Activated naive CD8-positive, alpha-beta T cell treated with anti-CD3 and anti-CD28 coated beads, Interleukin-2, amount 10 ng/mL, durations not matched to agents 7 days and 5 days (primary cell): ENCODE data around the gene GARIN3. TPM values are rescaled to one million over a fixed set of nuclear protein-coding genes. Genes with fewer than 3 reads are reported as not detected.
A peak's percentile ranks its signal among the peaks of the same experiment; 100 is the strongest.

Experiments used
- ATAC-seq: fragments of 150-1000 bp; cut with Tn5 transposase; one replicate; pipeline ENCODE4 v1.10.0; 2021; ENCODE audit warnings: low read depth, moderate library complexity
- POLR2A ChIA-PET: fragments of 350-600 bp; sonication (Branson Sonifier 250); formaldehyde crosslinking; loops from one replicate; lab custom pipeline; 2021; ENCODE audit warnings: antibody characterized with exemption; lab: Charles Lee
- DNase-seq: peaks from one replicate; pipeline ENCODE4 v3.0.0; 2021
- H3K27ac Mint-ChIP-seq: one replicate; pipeline ENCODE4 v1.8.0; 2022; ENCODE audit warnings: mild to moderate bottlenecking, mixed read lengths
- H3K27me3 Mint-ChIP-seq: one replicate; pipeline ENCODE4 v1.8.0; 2022; ENCODE audit warnings: mild to moderate bottlenecking, moderate library complexity, mixed read lengths
- H3K36me3 Mint-ChIP-seq: one replicate; pipeline ENCODE4 v1.8.0; 2021; ENCODE audit warnings: mild to moderate bottlenecking, mixed read lengths
- H3K4me1 Mint-ChIP-seq: one replicate; pipeline ENCODE4 v1.8.0; 2021; ENCODE audit warnings: mixed read lengths
- H3K4me3 Mint-ChIP-seq: one replicate; pipeline ENCODE4 v1.8.0; 2022; ENCODE audit warnings: mild to moderate bottlenecking, moderate library complexity, mixed read lengths
- H3K9me3 Mint-ChIP-seq: one replicate; pipeline ENCODE4 v1.8.0; 2021; ENCODE audit warnings: mixed read lengths
- total RNA-seq, 2 experiments: library from RNA; stranded (reverse); gene quantifications; one replicate each; pipeline ENCODE4 v1.2.3, GENCODE V29; 2021

The GARIN3 gene
- total RNA-seq, 2 experiments from 2014 or later: not detected

DNA sequence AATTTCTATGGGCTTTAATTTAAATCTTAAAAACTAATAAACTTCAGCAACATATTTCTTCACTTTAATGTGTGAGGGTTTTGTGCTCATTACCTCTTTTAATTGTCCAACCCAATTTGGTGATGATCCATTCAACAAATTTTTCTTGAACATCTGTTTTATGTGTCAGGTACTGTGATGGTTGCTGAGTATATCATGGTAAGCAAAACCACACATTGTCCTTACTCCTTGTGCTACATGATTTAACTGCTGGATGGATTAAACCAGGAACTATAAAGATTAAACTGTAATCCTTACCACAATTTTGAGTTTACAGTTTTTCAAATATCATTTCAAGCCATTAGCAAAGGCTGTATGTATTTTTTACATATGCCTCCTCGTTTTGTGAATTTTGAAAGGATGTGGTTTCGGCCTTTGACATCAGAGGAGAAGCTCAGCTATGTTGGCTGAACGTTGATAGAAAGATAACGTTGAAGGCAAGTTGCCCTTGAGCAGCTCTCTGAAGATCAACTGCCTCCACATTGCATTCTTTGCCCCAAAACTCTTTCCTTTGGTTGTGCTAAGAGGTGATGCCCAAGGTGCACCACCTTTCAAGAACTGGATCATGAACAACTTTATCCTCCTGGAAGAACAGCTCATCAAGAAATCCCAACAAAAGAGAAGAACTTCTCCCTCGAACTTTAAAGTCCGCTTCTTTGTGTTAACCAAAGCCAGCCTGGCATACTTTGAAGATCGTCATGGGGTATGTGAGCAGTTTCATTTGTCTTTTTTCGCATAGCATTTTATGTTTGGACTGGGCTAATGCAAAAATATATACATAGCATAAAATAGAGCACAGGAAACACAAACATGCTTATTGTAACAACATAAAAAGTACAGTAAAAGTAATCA is 14.6 kb upstream of the GARIN3 start, which contains the start of gene ITK:
Gene ITK (plus strand): TSS at position 467 of the 891 bp plus-strand sequence. CDS start 138 bp downstream, at position 605.
- Mint-ChIP-seq H3K9me3 (no peaks in the 10 kb centered on the region), H3K27ac (peak within 1 kb of the TSS; percentile 99), H3K4me1 (peaks cover 41% of the 10 kb centered on the region), H3K36me3 (peaks cover 37% of the 10 kb centered on the region), H3K4me3 (peak within 1 kb of the TSS; percentile 96), H3K27me3 (no peaks in the 10 kb centered on the region)
- ATAC-seq (peak; percentile 74), DNase-seq (no peak)
- POLR2A ChIA-PET: interaction anchor here (0.8 to 15.5 kb wide), 18 partner anchors 9 to 123 kb away, joined by 3 to 194 read pairs (median 8); partner anchors contain the start of genes GARIN3 and MED7

DNA sequence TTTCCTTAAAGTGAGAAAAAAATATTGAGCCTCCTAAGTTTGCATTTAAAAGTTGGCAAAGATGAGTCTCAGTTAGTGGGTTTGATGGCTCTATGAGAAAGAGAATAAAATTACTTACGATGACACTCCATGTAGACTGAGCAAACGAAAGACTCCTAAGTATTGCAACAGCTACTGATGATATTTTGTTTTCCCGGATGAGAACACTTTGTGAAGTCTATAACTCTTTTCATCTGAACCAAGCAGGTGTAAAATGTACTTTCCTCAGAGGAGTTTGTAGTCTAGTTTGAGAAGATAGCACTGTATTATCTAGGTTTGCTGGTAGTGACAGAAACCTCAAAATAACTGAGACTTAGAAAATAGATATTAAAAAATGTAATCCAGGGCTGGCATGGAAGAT is 12.9 kb upstream of the GARIN3 start:
- no peak for ATAC-seq
- peak overlapping the region; percentile 91 for H3K27ac Mint-ChIP-seq
- DNase-seq: no peak
- H3K9me3 Mint-ChIP-seq: no peaks in the 10 kb centered on the region
- peaks cover 48% of the 10 kb centered on the region for H3K4me1 Mint-ChIP-seq
- no peaks in the 10 kb centered on the region for H3K27me3 Mint-ChIP-seq
- POLR2A ChIA-PET: interaction anchor here (0.5 to 15.5 kb wide), 8 partner anchors 13 to 258 kb away, joined by 3 to 194 read pairs (median 20); partner anchors contain the start of gene MED7
- peak overlapping the region; percentile 78 for H3K4me3 Mint-ChIP-seq
- H3K36me3 Mint-ChIP-seq: peaks cover 26% of the 10 kb centered on the region

DNA sequence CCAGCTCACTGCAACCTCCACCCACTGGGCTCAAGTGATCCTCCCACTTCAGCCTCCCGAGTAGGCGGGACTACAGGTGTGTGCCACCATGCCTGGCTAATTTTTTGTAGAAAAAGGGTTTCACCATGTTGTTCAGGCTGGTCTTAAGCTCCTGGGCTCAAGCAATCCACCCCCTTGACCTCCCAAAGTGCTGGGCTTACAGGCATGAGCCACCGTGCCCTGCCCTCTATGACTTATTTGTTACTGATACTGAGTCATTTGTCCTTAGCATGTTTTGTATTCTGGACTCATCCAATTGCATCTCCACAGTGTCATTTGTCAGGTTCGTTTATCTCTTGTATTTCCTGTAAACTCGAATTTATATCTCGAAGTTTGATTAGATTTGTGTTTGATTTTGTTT is 11.9 kb upstream of the GARIN3 start:
- DNase-seq: no peak
- H3K36me3 Mint-ChIP-seq: peaks cover 17% of the 10 kb centered on the region

DNA sequence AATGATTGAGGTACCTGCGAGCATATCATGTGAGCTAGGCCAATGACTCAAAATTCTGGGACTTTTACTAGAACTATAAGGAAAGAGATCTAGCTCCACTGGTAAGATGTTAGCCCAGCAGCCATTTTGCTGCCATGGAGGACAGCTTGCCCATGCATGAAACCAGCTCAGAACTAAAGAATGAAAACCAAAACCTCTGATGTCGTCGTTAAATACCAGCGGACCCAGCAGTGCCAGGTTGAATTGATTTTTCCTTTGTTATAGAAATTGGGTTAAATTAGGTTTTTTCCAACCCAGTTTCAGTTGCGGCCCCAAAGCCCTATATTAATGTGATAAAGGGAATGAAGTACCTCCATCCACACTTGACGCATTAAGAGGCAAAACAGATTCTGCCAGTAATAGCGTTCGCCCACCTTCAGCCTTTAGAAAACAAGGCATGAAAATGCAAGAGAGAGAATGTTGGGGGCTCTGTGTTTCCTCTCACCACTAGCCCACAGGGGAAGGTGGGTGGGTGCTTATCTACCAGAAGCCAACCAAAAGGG is 9.1 kb upstream of the GARIN3 start:
- no peaks in the 10 kb centered on the region for H3K27me3 Mint-ChIP-seq

More for the DNA sequence above, 11.9 kb upstream of the GARIN3 start:
- Mint-ChIP-seq H3K4me1 (peaks cover 49% of the 10 kb centered on the region), H3K4me3 (peak overlapping the region; percentile 78), H3K9me3 (no peaks in the 10 kb centered on the region), H3K27ac (peak overlapping the region; percentile 91), H3K27me3 (no peaks in the 10 kb centered on the region)
- POLR2A ChIA-PET: interaction anchor here (1.1 to 8.4 kb wide), 3 partner anchors 9 to 75 kb away, joined by 3 to 116 read pairs (median 3); no protein-coding TSS in a partner anchor
- peak; percentile 9 for ATAC-seq

DNA sequence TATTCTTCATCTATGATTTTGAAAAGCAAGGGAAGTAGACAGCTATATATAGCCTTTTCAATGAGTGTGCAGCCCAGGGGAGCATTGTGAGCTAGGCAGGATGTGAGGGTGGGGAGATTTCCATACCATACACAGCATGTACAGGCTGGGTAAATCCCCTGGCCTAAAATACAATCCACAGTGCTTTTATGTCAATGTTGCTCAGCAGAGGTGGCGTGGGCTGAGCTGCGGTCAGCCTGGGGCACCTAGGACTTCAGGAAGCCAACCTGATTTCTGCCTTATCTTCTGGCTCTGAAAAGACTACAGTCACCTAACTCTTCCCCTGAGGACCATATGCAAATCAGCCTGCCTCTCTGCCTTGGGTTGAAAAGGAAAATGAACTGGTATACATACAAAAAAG is 6.3 kb upstream of the GARIN3 start:
- peak overlapping the region; percentile 73 for H3K4me3 Mint-ChIP-seq
- H3K4me1 Mint-ChIP-seq: peaks cover 54% of the 10 kb centered on the region
- ATAC-seq: peak; percentile 99
- no peaks in the 10 kb centered on the region for H3K27me3 Mint-ChIP-seq
- H3K9me3 Mint-ChIP-seq: peaks cover 8% of the 10 kb centered on the region
- H3K27ac Mint-ChIP-seq: peak overlapping the region; percentile 88
- peak; percentile 76 for DNase-seq
- peaks cover 15% of the 10 kb centered on the region for H3K36me3 Mint-ChIP-seq
- POLR2A ChIA-PET: interaction anchor here (0.8 to 4.0 kb wide), 11 partner anchors 10 to 99 kb away, joined by 3 to 32 read pairs (median 5); partner anchors contain the start of genes ITK and MED7

More for the DNA sequence above, 9.1 kb upstream of the GARIN3 start:
- peak overlapping the region; percentile 52 for H3K4me3 Mint-ChIP-seq
- H3K9me3 Mint-ChIP-seq: peaks cover 5% of the 10 kb centered on the region
- POLR2A ChIA-PET: interaction anchor here (0.7 to 1.4 kb wide), 8 partner anchors 8 to 93 kb away, joined by 3 to 5 read pairs (median 4); partner anchors contain the start of gene MED7
- ATAC-seq: no peak
- peaks cover 7% of the 10 kb centered on the region for H3K36me3 Mint-ChIP-seq
- peak overlapping the region; percentile 89 for H3K27ac Mint-ChIP-seq
- peaks cover 66% of the 10 kb centered on the region for H3K4me1 Mint-ChIP-seq
- no peak for DNase-seq

DNA sequence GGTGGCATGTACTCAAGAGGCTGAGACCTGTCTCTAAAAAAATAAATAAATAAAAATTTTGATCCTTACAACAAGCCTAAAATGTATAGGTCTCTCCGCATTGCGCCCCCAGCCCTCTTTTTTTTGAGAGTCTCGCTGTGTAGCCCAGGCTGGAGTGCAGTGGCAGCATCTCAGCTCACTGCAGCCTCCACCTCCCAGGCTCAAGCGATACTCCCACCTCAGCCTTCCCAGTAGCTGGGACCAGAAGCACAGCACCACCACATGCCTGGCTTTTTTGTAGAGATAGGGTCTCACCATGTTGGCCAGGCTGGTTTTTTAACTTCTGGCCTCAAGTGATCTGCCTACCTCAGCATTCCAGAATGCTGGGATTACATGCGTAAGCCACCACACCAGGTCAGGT is 2.2 kb upstream of the GARIN3 start:
- ATAC-seq (no peak), DNase-seq (no peak)
- H3K27ac Mint-ChIP-seq: peak overlapping the region; percentile 36
- H3K27me3 Mint-ChIP-seq: no peaks in the 10 kb centered on the region
- POLR2A ChIA-PET: interaction anchor here (1.8 to 3.5 kb wide), 3 partner anchors 12 to 14 kb away, joined by 8 to 21 read pairs (median 16); partner anchors contain the start of gene ITK
- peaks cover 51% of the 10 kb centered on the region for H3K4me1 Mint-ChIP-seq
- peaks cover 8% of the 10 kb centered on the region for H3K9me3 Mint-ChIP-seq
- H3K4me3 Mint-ChIP-seq: no peak overlapping the region
- peaks cover 15% of the 10 kb centered on the region for H3K36me3 Mint-ChIP-seq

DNA sequence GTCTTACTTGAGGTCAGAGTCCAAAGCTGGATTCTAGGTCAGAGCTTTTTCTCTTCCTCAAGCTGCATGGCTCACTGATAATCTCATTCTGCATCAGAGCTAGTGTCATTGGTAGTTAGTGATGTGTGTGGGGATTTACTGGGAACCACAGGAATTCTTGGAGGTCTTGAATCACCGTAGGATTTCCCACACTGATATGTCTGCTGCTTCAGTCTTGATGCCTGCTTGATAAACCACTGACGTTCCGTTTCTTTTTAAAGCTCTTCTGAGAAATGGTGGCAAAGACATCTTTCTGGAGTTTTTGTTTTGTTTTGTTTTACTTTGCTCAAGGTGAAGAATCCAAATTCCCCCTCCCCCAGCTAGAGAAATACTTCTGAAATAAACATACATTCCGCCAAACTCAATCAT is 1.2 kb upstream of the GARIN3 start:
- peak overlapping the region; percentile 75 for H3K4me3 Mint-ChIP-seq
- H3K9me3 Mint-ChIP-seq: peaks cover 8% of the 10 kb centered on the region
- DNase-seq (no peak), ATAC-seq (peak; percentile 32)
- no peaks in the 10 kb centered on the region for H3K27me3 Mint-ChIP-seq
- H3K27ac Mint-ChIP-seq: peak overlapping the region; percentile 86
- POLR2A ChIA-PET: interaction anchor here (0.8 to 3.5 kb wide), 9 partner anchors 9 to 105 kb away, joined by 4 to 21 read pairs (median 6); partner anchors contain the start of genes ITK and MED7
- H3K36me3 Mint-ChIP-seq: peaks cover 15% of the 10 kb centered on the region
- peaks cover 47% of the 10 kb centered on the region for H3K4me1 Mint-ChIP-seq

DNA sequence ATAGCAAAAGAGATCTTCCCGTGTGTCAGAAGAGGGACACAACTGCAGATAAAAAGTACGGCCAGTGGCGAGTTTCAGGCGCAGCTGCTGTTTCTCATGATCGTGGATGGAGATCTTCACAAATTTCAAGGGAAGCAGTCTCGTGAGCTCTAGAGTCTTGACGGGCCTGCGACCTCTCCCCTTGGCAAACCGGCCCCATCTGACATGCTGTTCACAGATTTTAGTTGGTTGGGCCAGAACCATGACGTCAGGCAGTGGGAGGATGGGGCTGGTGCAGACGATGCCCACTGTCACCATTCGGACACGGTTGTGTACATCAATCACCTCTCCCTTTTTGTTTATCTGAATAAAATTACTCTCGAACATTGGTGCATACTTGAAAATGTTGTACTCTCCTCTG is 396 bp downstream of the GARIN3 start:
- H3K9me3 Mint-ChIP-seq: peaks cover 6% of the 10 kb centered on the region
- H3K4me1 Mint-ChIP-seq: peaks cover 39% of the 10 kb centered on the region
- H3K27ac Mint-ChIP-seq: no peak overlapping the region
- DNase-seq (no peak), ATAC-seq (no peak)
- POLR2A ChIA-PET: interaction anchor here (2.7 to 3.5 kb wide), 2 partner anchors 9 to 15 kb away, joined by 16 to 21 read pairs; partner anchors contain the start of gene ITK
- no peak overlapping the region for H3K4me3 Mint-ChIP-seq
- peaks cover 11% of the 10 kb centered on the region for H3K36me3 Mint-ChIP-seq
- no peaks in the 10 kb centered on the region for H3K27me3 Mint-ChIP-seq

DNA sequence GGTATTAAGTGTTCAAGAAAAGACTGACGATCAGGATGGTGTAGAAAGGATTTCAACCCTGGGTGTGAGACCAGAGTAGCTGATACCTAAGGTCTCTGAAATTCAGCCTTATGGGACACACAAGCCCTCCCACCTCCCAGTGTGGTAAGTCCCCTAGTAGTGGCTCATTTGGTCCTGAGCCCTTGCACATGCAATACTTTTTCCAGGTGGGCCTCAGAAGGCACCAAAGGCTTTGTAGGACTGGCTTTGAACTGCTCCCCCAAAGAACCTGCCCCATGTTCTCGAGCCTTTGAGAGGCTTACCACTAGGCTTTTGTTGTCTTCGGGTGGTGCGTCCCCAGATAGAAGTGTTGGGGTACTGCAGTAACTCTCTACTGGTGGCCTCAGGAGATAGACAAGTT is 803 bp downstream of the GARIN3 start:
- POLR2A ChIA-PET: interaction anchor here (3.5 kb wide), 1 partner anchor 16 kb away, joined by 16 read pairs; the partner anchor contains the start of gene ITK
- Mint-ChIP-seq H3K9me3 (peaks cover 4% of the 10 kb centered on the region), H3K27ac (no peak overlapping the region), H3K4me1 (peaks cover 40% of the 10 kb centered on the region), H3K27me3 (no peaks in the 10 kb centered on the region), H3K4me3 (no peak overlapping the region), H3K36me3 (peaks cover 9% of the 10 kb centered on the region)
- ATAC-seq: no peak
- DNase-seq: no peak

DNA sequence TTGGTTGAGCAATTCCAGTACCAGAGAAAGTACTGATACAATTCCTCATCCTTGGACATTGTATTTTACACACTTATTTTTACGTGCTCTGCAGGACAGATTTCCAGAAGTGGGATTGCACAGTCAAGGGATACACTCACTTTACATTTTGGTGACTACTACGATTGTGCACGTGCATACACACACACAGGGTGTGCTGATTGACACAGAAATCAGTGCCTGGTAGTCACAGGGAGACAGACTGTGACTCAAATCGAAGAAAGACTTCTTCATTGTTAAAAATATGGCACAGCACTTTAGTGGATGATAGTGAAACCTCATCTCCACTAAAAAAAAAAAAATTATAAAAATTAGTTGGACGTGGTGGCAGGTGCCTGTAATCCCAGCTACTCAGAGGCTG is 1.5 kb downstream of the GARIN3 start:
- peaks cover 3% of the 10 kb centered on the region for H3K36me3 Mint-ChIP-seq
- ATAC-seq: no peak
- peaks cover under 1% of the 10 kb centered on the region for H3K9me3 Mint-ChIP-seq
- no peaks in the 10 kb centered on the region for H3K27me3 Mint-ChIP-seq
- DNase-seq: no peak
- H3K27ac Mint-ChIP-seq: no peak overlapping the region
- peaks cover 45% of the 10 kb centered on the region for H3K4me1 Mint-ChIP-seq
- POLR2A ChIA-PET: no interaction called here
- no peak overlapping the region for H3K4me3 Mint-ChIP-seq

DNA sequence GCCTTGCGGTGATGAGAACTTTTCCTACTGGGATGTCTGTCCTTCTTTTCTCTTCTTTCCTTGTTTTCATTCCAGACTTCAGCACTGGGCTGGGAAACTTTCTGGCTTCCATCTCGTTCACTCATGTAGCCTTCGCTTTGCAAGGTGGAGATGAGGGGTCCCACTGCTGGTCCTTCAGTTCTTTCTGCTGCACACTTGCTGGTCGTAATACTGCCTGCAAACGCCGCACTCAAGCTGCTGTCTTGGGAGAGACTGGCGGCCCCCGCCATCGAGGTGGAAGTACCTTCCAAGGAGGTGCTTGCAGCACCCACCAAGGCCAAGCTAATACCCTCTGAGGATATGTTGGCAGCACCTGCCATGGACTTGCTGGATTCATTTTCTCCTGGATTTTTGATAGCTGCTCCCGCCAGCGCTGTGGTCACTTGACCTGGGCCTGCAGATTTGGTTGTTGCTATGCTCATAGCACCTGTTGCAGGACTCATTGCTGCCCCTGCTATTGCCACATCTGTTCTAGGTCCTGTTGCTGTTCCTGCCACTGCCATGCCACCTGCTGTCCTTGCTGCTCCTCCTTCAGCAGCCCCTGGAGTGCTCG is 3.0 kb downstream of the GARIN3 start:
- POLR2A ChIA-PET: interaction anchor here (0.6 to 0.9 kb wide), 2 partner anchors 11 to 54 kb away, joined by 3 to 4 read pairs; partner anchors contain the start of gene HAVCR2
- no peak overlapping the region for H3K4me3 Mint-ChIP-seq
- no peaks in the 10 kb centered on the region for H3K27me3 Mint-ChIP-seq
- H3K9me3 Mint-ChIP-seq: no peaks in the 10 kb centered on the region
- no peak overlapping the region for H3K27ac Mint-ChIP-seq
- ATAC-seq: no peak
- peaks cover 1% of the 10 kb centered on the region for H3K36me3 Mint-ChIP-seq
- no peak for DNase-seq
- peaks cover 46% of the 10 kb centered on the region for H3K4me1 Mint-ChIP-seq

DNA sequence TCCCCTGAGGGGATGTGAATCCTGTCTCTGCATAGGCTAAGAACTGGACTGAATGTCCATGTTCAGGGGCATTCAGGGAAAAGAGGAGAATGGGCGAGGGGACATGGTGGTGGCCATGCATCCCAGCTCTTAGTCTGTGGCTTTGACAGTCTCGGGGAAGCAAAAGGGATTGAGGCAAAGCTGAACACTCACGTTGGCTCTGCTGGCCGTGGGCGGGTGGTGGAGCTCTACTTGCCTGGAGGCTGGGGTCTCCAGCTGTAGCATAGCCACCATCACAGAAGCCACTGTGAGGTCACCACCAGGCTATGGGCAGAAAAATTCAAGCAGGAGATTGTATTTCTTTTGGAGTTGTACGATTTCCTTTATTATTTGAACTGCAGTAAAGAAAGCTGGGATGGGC is 4.1 kb downstream of the GARIN3 start:
- Mint-ChIP-seq H3K4me3 (no peak overlapping the region), H3K9me3 (no peaks in the 10 kb centered on the region), H3K27me3 (no peaks in the 10 kb centered on the region), H3K36me3 (peaks cover 2% of the 10 kb centered on the region), H3K27ac (no peak overlapping the region), H3K4me1 (peaks cover 45% of the 10 kb centered on the region)
- no peak for DNase-seq
- POLR2A ChIA-PET: interaction anchor here (1.4 kb wide), 1 partner anchor 18 kb away, joined by 7 read pairs; the partner anchor contains the start of gene ITK
- ATAC-seq: no peak
